ENCODE results near the gene NUCKS1.

- no peak for TF ChIP-seq YY1 (IDR thresholded peaks at IDR 0.05; ENCODE audit: insufficient read depth, insufficient read length)
- no peak for TF ChIP-seq ZNF274 (IDR thresholded peaks at IDR 0.05; ENCODE audit: low read depth, low read length)
- no peak for TF ChIP-seq SUZ12 (IDR thresholded peaks at IDR 0.05; ENCODE audit: extremely low read depth, insufficient read depth, insufficient read length)
Observed at GRCh38 chr1:205714190-205714905, 35.6 kb downstream of the NUCKS1 start.
